Inflammatory macrophage treated with lipopolysaccharide for 1 hour (primary cell): Measurements from ENCODE around the gene PDSS2.
A peak's percentile ranks its signal among the peaks of the same experiment; 100 is the strongest.
"Not testable (repeated sequence)": the region's sequence is repeated elsewhere in the genome, so short reads cannot be mapped to it uniquely, and the experiment has no call there.

Experiments
- DNase-seq, 2 donors: peaks; one replicate each; pipeline ENCODE4 v3.0.0-alpha.2; 2020 to 2022

Gene PDSS2

DNA sequence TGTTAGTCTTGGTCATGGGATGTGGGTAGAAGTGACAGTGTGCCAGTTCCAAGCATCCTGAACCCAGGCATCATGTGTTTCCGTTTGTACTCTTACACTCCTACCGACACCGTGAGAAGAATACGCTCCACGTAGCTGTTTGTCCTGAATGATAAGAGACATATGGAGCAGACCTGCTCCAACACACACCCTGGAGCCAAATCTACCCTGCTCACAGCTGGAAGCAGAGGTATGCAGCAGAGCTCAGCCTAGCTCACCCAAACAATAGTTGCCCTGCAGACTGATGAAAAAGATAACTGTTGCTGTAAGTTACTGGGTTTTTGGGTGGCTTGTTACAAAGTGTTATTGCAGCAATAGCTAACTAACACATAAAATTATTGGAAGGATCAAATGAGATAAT, 14.3 kb upstream of the PDSS2 start:
- no peak for DNase-seq

DNA sequence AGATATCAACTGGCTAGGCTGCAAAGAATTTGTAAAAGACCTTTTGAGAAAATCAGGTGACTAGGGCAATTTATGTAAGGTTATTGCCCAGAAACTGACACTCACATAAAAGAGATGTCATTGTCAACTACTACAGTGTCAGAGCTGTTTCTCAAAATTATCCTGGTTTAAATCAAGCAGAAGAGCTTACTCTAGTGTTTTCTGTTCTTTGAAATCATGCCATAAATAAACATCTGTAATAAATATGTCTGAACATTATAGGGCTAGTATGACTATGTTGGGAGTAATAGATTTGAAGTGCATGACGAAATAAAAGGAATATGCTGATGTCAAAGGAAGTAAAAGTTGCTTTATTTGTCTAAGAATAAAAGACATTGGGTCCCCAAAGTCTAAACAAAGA, 11.0 kb upstream of the PDSS2 start:
- DNase-seq, result no peak

DNA sequence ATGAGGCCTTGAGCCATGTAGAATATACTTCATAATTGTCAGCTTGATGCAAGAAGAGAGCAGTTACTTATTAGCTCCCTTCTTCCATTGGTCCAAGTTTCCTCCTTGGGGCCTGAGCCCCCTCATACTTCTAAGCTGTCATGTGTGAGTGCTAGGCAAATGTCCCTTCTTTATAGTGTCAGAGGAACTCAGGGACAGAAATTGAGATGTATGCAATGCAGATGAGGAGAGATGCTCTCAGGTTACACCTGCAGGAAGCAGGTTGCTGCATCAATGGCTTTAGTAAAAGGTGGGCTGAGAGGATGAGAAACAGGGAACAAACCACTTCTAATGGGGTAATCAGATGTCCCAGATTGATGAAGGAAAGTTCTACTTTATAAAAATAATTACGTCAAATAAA, 6.7 kb upstream of the PDSS2 start:
- DNase-seq, result no peak

DNA sequence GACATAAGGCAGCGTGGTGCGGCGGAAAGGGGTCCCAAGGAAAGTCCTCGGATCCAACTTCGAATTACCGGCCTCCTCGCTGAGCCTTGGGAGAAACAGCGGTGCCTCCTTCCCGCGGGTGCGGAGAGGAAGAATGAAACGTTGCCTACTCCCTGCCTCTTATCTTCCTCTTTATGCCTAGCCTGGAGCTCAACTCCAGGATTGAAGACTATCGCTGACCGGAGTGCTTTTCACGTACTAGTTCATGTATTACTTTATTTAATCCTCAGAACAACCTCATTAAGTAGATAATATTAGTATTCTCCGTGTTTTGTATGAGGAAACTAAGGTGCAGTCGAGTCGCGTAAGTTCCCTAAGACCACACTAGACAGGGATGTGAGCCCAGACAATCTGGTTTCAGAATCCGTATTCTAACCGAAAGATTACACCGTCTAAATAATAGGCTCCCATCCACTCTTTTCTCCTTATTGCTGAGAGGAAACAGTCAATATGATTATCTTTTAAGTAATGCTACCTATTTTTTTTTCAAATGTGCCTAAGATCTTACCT, 793 bp upstream of the PDSS2 start:
- DNase-seq, result peak in 1 of 2 donors; percentile 54

DNA sequence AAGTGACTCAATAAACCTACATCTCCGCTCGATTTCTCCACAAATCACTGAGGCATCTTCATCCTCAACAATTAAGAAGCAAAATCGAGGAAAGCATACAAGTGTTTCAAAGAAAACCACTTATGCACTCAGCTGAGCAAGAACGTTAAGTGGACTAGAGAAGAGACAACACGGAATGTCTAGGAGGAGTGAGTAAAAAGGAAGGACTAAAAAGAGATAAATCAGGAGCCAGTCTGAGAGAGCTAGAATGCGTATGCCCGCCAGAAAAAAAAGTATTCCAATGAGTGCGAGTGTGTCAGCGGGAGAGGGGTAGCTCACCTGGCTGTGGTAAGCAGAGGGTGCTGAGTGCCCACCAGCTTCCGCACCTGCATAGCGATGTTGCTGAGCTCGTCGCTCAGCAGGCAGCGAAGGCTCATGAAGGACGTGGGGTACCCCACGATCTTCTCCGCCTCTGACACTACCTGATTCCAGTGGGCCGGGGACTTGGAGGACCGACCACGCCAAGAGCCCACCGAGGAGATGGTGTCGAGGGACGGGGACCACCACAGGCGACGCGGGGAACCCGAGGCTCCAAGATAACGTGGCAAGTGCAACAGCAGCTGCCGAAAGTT, 587 bp downstream of the PDSS2 start:
- no peak for DNase-seq

DNA sequence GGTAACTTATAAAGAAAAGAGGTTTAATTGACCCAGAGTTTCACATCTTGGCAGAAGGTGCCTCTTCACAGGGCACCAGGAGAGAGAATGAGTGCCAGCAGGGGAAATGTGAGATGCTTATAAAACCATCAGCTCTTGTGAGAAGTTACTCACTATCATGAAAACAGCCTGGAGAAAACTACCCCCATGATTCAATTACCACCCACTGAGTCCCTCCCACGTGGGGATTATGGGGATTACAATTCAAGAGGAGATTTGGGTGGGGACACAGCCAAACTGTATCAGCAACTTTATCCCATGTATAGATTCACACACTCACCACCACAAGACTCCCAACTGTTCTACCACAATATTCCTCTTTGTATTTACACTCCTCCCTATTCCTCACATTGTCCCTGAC, 10.6 kb downstream of the PDSS2 start:
- no peak for DNase-seq

DNA sequence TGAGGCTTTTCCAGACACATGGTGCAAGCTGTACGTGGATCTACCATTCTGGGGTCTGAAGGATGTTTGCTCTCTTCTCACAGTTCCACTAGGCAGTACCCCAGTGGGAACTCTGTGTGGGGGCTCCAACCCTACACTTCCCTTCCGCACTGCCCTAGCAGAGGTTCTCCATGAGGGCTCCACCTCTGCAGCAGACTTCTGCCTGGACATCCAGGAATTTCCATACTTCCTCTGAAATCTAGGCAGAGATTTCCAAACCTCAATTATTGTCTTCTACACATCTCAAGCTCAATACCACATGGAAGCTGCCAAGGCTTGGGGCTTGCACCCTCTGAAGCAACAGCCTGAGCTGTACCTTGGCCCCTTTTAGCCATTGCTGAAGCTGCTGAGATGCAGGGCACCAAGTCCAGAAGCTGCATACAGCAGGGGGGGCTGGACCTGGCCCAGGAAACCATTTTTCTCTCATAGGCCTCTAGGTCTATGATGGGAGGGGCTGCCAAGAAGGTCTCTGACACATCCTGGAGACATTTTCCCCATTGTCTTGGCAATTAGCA, 11.6 kb downstream of the PDSS2 start:
- no peak for DNase-seq

DNA sequence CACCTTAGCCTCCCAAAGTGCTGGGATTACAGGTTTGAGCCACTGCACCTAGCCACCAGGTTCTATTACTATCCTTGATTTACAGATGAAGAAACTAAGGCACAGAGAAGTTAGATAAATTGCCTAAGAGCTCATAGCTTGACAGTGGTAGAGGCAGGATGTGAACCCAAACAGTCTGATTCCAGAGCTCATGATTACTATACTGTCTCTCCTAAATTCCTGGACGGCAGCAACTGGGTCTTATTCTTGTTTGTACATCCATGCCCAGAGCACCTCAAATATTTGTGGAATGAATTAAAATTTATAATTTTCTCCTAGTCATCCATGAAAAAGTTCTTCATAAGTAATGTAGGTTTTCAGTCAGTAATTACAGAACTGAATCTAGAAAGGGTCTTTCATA, 15.1 kb downstream of the PDSS2 start:
- no peak for DNase-seq

DNA sequence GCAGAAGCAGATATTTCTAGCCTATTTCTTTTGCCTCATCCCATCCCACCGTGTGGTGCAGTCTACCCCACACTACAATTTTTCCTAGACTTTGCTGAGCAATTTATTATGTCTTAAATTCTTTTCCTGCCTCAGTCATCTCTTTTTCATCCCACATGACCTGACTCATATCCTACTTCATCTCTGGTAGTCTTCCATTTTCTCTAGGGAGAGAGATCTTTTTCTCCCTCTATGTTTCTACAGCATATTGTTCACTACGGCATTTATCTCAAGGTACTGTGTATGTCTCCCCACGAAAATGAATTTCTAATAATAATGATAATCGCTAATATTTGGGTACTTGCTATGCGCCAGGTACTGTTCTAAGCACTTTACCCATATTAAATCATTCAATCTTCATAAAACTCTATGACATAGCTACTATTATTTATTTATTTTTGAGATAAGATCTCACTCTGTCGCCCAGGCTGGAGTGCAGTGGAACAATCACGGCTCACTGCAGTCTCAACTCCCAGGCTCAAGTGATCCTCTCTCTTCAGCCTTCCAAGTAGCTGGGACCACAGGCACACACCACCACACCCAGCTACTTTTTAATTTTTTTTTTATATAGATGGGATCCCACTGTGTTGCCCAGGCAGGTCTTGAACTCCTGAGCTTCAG, 15.6 kb downstream of the PDSS2 start:
- no peak for DNase-seq

DNA sequence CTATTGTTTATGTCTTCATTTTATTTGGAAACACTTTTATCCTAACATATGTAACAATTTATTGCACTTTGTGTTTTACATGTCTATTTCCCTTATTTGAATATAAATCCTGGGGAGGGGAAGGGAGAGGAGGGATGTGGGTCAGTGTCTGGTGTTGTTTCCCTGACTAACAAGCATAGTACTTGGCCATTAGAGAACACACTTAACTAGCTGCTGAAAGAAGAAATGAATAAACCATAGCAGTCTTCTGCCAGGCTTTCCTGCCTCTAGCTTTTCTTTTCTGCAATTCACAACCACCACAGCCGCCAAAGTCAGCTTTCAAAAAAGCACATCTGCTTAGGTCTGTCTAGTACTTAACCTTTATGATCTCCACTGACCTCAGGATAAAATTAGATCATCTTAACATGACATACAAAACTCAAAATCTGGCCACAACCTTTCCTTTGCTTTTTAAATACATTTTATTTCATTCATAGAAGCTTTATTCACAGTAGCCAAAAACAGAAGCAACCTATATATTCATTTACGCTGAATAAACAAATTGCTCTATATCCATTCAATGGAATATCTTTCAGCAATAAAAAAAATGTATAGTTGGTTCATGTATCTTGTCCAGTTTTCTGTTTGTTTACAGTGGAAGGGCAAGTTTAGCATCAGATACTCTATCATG, 16.3 kb downstream of the PDSS2 start:
- no peak for DNase-seq

DNA sequence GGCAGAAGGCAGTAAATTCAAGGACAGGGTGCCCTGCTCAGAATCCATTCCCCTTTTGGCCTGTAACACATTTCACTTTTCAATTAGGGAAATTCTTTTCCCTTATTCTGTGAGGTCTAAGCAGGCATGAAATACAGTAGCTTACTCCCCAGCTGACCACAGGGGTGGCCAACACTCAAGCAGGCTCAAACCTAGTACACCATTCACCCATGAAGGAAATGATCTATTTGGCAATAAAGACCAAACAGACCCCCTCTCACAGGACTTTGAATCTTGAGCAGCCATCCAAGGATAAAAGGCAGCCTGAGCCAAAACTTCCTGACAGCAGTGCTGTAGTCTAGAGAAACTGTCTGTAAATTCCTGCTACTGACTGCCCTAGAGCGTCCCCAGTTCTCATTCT, 17.7 kb downstream of the PDSS2 start:
- DNase-seq, result no peak

DNA sequence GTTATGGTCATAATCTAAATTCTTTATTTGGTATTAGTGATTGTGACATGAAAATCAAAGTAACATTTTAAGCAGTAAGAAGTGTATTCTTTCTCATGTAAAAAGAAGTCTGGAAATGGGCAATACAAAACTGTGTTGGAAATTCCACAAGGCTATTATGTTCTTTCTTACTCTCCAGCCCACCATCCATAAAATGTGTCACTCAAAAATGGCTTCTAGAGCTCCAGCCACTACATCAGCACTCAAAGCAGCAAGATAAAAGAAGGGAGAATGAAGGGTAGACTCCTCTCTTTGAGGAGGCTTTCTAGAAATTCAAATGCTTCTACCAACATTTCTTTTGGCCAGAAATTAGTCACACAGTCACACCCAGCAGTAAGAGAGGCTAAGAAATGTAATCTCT, 18.4 kb downstream of the PDSS2 start:
- DNase-seq, result no peak

DNA sequence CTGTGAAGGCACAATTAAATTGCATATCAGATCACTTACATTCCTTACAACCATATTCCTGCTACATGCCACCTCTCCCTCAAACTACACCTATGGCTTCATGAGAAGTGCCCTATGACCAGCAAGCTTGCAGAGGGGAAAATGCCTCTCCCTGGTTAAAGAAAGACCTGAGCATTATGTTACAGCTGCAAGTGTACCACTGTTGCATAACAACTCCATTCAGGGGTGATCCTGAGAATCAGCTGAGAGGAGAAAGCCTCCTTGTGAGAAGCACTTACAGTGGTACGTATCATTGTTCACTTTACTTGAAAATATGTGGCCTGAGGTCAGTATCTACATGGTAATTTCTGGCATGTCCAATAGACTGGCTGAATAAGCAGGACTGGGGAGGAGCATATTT, 20.0 kb downstream of the PDSS2 start:
- DNase-seq, result no peak

DNA sequence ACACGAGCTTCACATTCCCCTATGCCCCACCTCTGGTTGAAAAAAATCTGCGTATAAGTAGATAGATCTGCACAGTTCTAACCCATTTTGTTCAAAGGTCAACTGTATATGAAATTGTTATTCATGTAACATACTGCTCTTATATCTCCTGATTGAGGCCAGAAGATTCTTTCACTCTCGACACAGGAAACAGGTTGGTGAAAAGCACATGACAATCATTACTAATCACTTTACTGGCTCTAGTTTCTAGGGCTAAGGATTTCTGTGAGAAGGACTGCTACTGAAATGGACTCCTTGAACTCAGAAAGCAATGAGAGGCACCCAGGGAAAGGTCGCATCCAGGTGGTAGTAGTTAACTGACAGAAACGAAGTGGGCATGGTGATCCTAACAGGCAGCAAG, 21.7 kb downstream of the PDSS2 start:
- no peak for DNase-seq

DNA sequence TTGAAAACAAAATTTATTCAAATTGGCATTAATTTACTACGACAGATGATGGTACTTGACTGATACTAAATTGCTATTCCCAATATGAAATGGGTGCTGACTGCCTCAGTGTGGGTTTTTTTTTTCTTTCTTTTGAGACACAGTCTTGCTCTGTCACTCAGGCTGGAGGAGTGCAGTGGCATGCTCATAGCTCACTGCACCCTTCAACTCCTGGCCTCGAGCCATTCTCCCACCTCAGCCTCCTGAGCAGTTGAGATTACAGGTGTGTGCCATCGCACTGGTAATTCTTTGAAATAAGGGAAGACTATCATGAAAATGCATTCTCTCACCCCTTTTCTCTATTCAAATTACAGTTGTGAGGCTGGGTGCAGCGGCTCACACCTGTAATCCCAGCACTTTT, 22.5 kb downstream of the PDSS2 start:
- no peak for DNase-seq

DNA sequence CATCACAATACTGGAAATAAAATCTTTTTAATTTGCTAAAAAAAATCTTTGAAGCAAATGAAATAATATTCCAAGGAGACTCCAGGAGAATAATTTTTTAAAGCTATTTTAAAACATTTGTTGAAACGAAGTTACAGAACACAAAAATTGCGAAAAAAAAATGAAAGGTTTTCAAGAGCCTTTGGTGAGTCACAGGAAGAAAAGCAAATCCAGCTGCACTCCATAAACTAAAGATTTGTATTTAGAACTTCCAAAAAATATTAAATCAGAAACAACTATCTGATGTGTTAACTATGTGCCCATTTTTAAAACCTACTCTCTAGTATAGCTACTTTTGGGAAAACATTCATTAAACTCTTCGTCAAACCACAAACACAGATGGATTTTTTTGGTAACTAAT, 23.6 kb downstream of the PDSS2 start:
- DNase-seq, result no peak

DNA sequence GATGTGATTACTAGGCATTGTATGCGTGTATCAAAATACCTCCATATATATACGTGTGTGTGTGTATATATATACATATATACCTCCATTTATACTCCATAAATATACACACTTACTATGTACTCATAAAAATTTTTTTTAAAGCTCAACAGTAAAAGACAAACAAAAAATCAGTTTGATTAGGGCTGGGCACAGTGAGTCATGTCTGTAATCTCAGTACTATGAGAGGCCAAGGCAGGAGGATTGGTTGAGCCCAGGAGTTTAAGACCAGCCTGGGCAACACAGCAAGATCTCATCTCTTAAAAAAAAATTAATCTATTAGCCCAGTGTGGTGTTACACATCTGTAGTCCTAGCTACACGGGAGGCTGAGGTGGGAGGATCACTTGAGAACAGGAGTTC, 24.6 kb downstream of the PDSS2 start:
- no peak for DNase-seq

DNA sequence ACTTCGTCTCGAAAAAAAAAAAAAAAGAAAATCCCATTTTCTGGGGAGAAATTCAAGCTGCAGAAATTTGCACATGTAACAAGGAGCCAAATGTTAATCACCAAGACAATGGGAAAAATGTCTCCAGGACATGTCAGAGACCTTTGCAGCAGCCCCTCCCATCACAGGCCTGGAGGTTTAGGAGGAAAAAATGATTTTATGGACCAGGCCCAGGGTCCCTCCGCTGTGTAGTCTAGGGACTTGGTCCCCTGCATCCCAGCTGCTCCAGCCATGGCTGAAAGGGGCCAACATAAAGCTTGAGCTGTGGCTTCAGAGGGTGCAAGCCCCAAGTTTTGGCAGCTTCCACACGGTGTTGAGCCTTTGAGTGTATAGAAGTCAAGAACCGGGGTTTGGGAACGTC, 33.4 kb downstream of the PDSS2 start:
- not testable (repeated sequence) for DNase-seq

DNA sequence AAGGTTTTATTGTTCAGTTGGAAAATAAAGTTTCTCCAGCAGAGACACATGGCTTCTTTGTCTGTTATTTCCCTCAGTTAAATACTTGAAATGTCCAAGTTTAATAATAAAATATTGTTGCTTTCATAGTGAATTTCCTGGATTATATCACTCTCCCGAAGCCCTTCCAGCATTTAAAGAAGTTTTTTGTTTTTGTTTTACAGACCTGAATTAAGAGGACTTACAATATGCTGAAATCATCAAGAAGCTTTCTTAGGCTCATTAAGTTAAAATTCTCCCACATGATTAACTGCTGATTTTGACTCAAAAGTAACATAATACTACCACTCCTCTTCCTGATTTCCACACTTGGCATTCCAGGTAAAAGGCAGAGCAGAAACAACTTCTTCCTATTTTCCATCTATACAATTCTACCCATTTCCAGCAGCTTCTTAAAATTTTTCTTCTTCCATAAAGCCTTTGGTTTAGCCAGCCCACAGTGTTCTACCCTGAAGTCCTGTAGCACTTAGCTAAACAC, 35.8 kb downstream of the PDSS2 start:
- DNase-seq, result no peak

DNA sequence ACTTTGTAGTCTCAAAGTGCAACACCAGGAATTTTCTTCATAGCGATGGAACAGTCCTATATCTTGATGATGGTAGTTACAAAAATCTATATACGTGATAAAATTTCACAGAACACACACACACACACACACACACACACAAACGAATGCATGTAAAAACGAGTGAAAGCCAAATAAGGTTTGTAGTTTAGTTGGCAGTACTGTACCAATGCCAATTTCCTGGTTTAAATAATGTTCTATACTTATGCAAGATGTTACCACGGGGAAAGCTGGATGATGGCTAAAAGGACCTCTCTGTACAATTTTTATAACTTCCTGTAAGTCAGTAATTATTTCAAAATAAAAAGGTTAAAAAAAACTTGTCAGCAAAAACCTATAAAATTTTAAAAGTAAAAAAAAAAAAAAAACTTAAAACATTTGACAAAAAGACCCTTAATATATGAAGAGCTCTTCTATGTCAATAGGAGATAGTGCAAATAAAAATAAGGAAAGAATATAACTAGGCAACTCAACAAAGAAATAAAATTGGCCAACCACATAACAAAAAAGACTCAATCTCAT, 37.6 kb downstream of the PDSS2 start:
- DNase-seq, result no peak

DNA sequence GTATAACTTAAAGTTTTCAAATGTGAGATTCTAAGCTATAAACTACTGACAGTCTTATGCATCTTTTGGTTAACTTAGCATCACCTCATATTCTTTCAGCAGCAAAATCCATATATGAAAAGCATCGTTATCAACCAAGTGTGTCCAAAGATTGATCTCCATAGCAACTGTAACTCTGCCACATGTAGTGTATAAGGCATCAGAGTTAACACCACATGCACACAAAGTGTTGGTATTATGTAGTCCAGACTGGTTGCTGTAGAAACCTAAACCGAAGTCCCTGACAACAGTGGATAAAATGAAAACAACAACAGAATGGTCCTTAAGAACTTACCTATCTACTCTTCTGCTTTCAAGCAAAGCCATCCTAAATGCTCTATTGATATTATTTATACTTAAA, 39.6 kb downstream of the PDSS2 start:
- DNase-seq, result no peak

DNA sequence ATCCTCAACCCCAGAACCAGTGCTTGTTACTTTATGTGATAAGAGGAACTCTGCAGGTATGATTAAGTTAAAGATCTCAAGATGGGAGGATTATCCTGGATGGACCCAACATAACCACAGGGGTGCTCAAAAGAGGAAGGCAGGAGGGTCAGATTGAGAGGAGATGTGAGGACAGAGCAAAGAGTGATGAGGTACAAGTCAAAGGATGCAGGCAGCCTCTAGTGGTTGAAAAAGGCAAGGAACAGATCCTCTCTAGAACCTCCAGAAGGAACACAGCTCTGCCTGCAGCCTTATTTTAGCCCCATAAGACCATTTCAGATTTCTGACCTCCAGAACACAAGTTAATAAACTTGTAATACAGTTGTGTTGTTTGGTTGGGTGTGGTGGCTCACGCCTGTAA, 41.2 kb downstream of the PDSS2 start:
- DNase-seq, result no peak

DNA sequence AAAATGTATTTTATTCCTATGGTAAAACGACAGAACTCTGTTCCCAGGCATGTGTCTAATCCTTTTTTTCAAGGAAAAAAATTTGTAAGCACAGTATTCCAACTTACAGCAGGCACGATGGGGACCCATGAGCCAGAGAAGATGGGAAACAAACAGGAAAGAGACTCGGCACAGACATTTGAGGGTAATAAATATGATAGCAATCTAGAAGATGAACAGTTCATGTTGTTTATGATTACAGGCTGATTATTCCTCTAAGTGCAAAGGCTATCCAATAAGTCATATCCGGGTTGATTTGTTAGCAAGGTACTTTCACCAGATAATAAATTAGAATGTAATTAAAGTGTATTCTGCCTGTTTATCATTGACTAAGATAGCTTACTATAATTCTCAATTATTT, 43.2 kb downstream of the PDSS2 start:
- DNase-seq, result no peak
